GM23248 (cell line): ENCODE measurements around the gene TACR3.
"Not testable (repeated sequence)": the region's sequence is repeated elsewhere in the genome, so short reads cannot be mapped to it uniquely, and the experiment has no call there.

Source experiments
- EZH2 ChIP-seq: fragments of 200-600 bp; sonication (generic); IDR thresholded peaks from 2 replicates; pipeline ENCODE4 v1.6.1; 2018; ENCODE audit warnings: antibody characterized with exemption, mild to moderate bottlenecking; ENCODE audit not compliant: insufficient read depth, poor library complexity, severe bottlenecking
- EZH2phosphoT487 ChIP-seq: fragments of 200-600 bp; sonication (generic); IDR thresholded peaks from 2 replicates; pipeline ENCODE4 v1.6.1; 2018; ENCODE audit warnings: antibody characterized with exemption, moderate library complexity, mild to moderate bottlenecking, low read depth; ENCODE audit not compliant: insufficient read depth

GRCh38 chr4:103666764-103667163 is 53.0 kb downstream of the TACR3 start:
- not testable (repeated sequence) for TF ChIP-seq EZH2, EZH2phosphoT487
